ENCODE data around the gene BTD.

- TF ChIP-seq CTCF (IDR thresholded peaks at IDR 0.05) (no peak), POLR2A (IDR thresholded peaks at IDR 0.05) (no peak)
Measured at GRCh38 chr3:15646851-15647511, 45.4 kb downstream of the BTD start.

Measured in esophagus squamous epithelium (tissue), 4 donors.